Uterus (tissue), 2 donors: ENCODE data around the gene MBNL3.

Experiments used
- POLR2A ChIP-seq, 2 donors: fragments of 450-650 bp; IDR thresholded peaks; one replicate each; pipeline ENCODE4 v1.6.1; 2016; ENCODE audit warnings: antibody characterized with exemption in 2 of 2, mild to moderate bottlenecking in 1 of 2, moderate library complexity in 1 of 2
- TF ChIP-seq, protein P1 (sequence below), 4 experiments: fragments of 200-600 bp in 2 of 4; fragments of 450-650 bp in 2 of 4; sonication (generic) in 2 of 4; IDR thresholded peaks; one replicate each; pipeline ENCODE4 v1.5.1; 2016 to 2019; ENCODE audit warnings: antibody characterized with exemption in 4 of 4, mild to moderate bottlenecking in 2 of 4, moderate library complexity in 1 of 4

DNA sequence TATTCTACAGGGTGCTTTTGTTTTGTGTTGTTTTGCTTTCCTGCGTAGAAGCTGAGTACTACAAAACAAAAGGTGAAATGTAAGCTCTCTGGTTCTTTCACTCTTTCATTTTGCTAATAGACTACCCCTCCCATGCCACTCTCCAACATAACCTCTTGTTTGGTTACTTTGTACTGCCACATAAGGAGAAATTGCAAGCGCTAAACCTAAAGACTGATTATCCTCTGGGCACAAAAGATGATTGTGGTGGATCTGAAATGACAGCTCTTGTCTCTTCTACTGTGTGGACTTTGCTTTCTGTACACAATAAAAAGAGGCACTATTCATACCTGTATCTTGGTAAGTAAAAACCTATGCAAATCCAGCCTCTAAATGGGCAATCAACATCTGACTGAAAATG, 5.3 kb downstream of the MBNL3 start:
- TF ChIP-seq, protein P1, sequence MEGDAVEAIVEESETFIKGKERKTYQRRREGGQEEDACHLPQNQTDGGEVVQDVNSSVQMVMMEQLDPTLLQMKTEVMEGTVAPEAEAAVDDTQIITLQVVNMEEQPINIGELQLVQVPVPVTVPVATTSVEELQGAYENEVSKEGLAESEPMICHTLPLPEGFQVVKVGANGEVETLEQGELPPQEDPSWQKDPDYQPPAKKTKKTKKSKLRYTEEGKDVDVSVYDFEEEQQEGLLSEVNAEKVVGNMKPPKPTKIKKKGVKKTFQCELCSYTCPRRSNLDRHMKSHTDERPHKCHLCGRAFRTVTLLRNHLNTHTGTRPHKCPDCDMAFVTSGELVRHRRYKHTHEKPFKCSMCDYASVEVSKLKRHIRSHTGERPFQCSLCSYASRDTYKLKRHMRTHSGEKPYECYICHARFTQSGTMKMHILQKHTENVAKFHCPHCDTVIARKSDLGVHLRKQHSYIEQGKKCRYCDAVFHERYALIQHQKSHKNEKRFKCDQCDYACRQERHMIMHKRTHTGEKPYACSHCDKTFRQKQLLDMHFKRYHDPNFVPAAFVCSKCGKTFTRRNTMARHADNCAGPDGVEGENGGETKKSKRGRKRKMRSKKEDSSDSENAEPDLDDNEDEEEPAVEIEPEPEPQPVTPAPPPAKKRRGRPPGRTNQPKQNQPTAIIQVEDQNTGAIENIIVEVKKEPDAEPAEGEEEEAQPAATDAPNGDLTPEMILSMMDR (IDR thresholded peaks at IDR 0.05): no peak
- no peak for TF ChIP-seq POLR2A (IDR thresholded peaks at IDR 0.05)
